HG03135 (cell line): ENCODE measurements around the gene WRNIP1.

Experiments
- ATAC-seq: cut with Tn5 transposase; IDR thresholded peaks from one replicate; pipeline ENCODE4 v1.9.1; 2021; ENCODE audit warnings: mild to moderate bottlenecking, moderate library complexity; ENCODE audit not compliant: unreplicated experiment

Gene WRNIP1

GRCh38 chr6:2802521-2803060 is 37.4 kb downstream of the WRNIP1 start:
- no peak for ATAC-seq

- ATAC-seq, result no peak
Measured at GRCh38 chr6:2803731-2804429, 38.7 kb downstream of the WRNIP1 start.

GRCh38 chr6:2804516-2804915 is 39.3 kb downstream of the WRNIP1 start:
- no peak for ATAC-seq

- ATAC-seq, result no peak
Measured at GRCh38 chr6:2805031-2805430, 39.8 kb downstream of the WRNIP1 start.

GRCh38 chr6:2806644-2807043 is 41.5 kb downstream of the WRNIP1 start:
- no peak for ATAC-seq

GRCh38 chr6:2807342-2808090 is 42.3 kb downstream of the WRNIP1 start:
- ATAC-seq, result no peak

GRCh38 chr6:2809015-2809414 is 43.8 kb downstream of the WRNIP1 start:
- ATAC-seq, result no peak

GRCh38 chr6:2810092-2810671 is 45.0 kb downstream of the WRNIP1 start:
- ATAC-seq, result no peak

GRCh38 chr6:2812695-2813094 is 47.5 kb downstream of the WRNIP1 start:
- ATAC-seq, result no peak

- no peak for ATAC-seq
Measured at GRCh38 chr6:2816158-2816557, 51.0 kb downstream of the WRNIP1 start.

- no peak for ATAC-seq
Measured at GRCh38 chr6:2817903-2818443, 52.8 kb downstream of the WRNIP1 start.

- no peak for ATAC-seq
Measured at GRCh38 chr6:2818593-2818992, 53.4 kb downstream of the WRNIP1 start.

- no peak for ATAC-seq
Measured at GRCh38 chr6:2819115-2819514, 53.9 kb downstream of the WRNIP1 start.

GRCh38 chr6:2819978-2820377 is 54.8 kb downstream of the WRNIP1 start:
- no peak for ATAC-seq

GRCh38 chr6:2820415-2820814 is 55.2 kb downstream of the WRNIP1 start:
- ATAC-seq, result no peak

GRCh38 chr6:2821554-2821953 is 56.4 kb downstream of the WRNIP1 start:
- ATAC-seq, result no peak

GRCh38 chr6:2823104-2823850 is 58.1 kb downstream of the WRNIP1 start:
- ATAC-seq, result no peak

- no peak for ATAC-seq
Measured at GRCh38 chr6:2826131-2826530, 60.9 kb downstream of the WRNIP1 start.

GRCh38 chr6:2827142-2827541 is 61.9 kb downstream of the WRNIP1 start:
- no peak for ATAC-seq

GRCh38 chr6:2828629-2829028 is 63.4 kb downstream of the WRNIP1 start:
- ATAC-seq, result no peak

- ATAC-seq, result no peak
Measured at GRCh38 chr6:2829253-2829652, 64.1 kb downstream of the WRNIP1 start.
